ENCODE measurements around the gene CTNNBIP1.
A peak's percentile ranks its signal among the peaks of the same experiment; 100 is the strongest.

The CTNNBIP1 gene

DNA sequence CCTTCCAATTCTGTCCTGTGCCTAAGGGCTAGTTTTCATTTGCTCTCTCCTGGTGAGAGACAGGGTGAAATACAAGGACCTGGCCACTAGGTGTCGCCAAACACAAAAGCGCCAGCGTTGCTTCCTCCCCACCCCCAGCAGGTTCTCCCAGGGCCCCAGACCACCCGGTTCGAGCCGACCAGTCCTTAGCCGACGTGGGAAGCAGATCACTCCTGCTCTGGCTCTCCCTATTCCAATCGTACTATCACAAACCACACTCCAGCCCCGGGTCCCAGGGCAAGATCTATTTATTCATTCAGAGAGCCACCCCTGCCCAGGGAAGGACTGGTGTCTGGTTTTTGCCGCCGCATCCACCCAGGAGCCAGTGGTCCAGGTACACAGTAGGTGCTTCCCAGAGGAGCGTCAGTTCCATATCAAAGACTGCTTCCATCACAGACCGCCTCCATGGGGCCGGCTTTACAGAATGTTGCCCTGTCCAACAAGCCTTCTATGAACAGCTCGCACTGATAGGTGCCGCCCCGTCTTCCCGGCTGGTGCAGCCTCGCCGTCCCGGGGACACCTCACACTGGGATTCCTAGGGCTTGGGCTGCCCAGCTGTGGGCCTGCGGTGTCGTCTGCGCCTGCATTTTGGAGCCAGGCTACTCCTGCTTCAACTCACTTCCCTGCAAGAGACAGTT lies 35.0 kb downstream of the CTNNBIP1 start:
- DNase-seq, result peak; percentile 26

DNA sequence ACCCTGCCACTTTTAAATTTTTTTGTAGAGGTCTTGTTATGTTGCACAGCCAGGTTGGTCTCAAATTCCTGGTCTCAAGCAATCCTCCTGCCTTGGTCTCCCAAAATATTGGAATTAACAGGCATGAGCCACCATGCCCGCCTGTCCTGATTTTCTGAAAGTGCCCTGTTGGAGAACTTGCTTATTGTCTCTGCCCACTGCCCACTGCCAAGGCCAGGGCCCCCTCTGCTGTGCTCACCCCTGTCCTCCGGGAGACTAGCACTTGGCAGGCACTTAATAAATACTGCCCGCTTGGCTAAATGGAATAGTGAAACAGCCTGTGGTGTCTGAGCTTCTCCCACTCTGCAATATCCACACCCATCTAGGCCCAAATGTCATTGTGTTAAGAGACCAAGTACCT lies 35.7 kb downstream of the CTNNBIP1 start:
- no peak for DNase-seq

DNA sequence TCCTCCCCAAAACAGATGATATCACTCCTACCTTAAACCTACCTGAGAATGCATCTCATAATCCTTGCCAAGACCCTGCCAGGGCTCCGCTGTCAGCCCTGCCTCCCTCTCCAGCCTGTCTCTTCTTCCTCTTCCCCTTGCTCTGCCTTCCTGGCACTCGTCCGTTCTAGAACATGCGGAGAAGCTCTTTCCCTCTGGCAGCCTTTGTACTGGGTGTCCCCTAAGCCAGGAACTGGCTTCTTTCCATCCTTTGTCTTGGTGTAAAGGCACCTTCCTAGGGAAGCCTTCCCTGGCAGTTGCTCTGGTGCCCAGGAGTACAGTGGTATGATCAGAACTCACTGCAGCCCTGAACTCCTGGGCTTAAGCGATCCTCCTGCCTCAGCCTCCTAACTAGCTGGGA lies 36.1 kb downstream of the CTNNBIP1 start:
- DNase-seq, result no peak

DNA sequence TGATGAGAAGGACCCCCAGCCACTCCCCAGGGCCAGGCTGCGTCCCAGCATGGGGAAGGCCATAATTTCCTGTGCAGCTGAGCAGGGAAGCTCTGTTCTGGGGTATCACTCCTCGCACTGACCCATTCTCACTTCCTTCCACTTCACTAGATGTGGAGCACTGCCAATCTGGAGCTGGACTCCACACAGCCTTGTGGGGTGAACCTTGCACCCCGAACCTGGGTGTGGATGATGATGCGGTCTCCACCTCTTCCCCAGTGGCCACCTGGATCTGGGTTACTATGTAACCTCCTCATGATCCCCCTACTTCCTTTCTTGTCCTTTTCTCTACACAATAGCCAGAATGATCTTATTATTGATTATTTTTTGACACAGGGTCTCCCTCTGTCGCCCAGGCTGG lies 36.7 kb downstream of the CTNNBIP1 start:
- DNase-seq, result no peak

DNA sequence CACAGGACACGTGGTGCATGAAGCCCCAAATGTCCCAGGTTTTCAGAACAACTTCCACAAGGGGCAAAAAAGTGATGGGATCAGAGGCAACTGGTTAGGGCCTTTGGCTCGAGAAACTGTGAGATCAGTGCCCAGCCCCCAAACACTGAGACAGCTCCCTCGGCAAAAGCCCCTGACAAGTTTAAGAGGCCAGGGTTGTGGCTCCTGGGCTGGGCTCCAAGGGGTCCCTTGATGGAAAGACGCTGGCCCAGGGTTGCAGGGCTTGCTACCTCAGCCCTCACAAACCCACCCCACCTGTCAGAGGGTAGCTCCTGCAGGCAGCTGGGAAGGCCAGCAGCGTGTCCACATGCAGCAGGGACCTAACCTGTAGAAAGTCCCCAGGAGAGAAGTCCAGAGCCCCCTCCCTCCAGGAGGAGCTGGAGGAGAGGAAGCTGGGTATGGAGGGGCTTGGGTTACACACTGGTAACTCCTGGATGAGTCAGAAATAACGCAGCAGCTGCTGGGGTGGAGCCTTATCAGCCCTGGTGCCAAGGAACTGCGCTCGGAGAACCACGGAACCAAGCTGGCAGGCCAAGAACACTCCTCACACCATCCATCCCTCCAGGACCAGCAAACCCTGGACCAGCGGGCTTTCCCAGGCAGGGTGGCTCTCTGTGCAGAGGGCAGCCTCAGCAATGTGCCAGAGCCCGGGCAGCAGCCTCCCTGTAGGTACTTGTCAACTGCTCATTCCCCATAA lies 37.5 kb downstream of the CTNNBIP1 start:
- no peak for DNase-seq

DNA sequence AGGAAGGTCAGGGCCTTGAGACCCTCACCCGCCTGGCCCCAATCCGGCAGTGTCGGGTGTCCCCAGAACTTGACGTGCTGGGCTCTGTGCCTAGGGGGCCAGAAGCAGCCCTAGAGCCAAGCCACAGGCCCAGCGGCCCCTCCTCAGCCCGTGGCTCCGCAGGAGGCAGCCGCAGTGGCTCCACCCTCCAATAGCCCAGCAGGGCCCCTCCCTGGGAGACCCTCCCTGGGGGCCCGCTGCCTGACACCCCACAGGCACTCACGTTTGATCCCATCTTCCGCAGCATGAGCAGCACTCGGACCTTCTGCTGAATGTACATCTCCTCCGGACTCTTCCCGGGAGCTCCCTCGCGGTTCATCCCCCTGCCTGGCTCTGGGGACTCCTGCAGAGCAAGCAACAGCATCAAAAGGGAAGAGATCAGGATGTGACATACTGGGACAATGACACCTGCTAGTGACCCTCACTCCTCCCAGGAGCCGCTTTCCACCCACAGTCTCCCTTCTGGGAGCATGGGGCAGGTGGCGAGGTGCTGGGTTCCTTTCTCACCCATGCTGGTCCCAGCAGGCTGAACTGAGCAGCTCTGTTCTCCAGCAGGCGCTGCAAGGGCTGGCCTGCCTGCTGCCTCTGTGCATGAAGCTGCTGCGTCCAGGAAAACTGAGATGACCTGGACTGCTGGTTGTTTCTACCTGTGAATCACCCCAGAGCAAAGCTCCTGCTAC lies 38.2 kb downstream of the CTNNBIP1 start:
- DNase-seq, result no peak

DNA sequence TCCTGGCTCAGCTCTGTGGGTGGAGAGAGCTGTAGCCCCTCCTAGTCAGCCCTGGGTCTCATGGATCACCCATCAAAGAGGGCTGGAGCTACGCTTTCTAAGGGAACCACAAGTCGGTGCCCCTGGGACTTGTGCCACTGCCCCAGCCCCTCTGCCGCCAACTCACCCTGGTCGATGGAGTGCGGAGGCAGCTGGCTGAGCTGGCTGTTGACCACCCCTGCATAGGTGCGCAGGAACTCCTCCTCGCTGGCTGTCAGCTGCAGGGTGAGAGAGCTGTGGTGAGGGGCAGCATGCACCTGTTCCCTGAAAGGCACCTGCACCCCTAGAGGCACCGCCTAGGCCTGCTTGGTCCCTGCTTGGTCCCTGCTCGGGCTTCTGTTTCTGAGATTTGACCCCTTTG lies 39.0 kb downstream of the CTNNBIP1 start:
- no peak for DNase-seq

DNA sequence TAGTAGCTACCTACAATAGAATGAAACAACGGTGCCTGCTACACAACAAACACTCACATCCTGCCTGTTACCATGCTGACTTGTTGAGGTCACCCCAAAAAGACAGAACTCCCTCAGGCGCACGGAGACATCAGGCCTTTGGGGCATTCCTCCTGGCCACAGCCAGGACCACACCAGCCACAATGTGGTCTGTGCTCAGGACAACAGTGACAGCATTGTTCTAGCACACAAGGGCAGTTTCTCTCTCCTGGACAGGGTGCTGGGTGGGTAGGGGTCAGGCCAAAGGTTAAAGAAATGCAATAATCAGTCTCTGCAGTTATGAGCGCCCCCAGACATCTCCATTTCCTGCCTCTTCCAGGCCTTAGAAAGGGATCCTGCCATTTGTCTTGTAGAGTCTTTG lies 39.5 kb downstream of the CTNNBIP1 start:
- DNase-seq, result no peak

DNA sequence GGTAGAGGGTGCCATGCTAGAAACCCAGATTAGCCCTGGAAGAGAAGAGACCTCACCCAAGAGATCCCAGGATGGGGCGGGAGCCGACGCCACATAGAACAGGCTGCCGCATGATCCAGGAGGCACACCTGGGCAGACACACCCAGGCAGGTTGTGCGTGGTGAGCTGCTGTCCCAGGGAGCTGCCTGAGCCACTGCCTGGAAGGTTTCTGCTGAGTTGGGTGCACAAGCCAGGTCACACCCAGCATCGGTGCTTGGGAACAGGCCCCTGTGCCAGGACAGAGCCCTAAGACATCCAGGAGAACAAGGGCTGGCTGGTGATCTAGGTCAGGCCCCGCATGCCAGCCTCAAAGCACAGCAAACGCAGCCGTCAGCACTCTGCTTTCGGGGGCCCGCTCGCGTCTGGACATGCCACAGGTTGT lies 40.2 kb downstream of the CTNNBIP1 start:
- DNase-seq, result no peak

DNA sequence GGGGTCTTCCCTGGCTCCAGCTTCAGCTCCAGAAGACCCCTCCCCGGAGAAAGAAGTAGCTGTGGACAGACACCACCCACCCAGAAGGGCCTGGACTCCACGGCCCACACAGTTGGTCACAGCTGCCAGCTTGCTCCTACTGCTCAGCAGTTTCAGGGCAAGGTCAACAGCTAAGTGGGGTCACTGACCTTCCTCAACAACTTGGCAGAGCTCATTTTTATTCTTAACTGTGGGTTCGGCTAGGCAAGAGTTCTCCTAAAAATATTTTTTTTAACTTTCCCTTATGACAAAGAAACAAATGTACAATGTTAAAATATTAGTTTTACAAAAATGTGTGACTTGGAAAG lies 41.9 kb downstream of the CTNNBIP1 start:
- no peak for DNase-seq

DNA sequence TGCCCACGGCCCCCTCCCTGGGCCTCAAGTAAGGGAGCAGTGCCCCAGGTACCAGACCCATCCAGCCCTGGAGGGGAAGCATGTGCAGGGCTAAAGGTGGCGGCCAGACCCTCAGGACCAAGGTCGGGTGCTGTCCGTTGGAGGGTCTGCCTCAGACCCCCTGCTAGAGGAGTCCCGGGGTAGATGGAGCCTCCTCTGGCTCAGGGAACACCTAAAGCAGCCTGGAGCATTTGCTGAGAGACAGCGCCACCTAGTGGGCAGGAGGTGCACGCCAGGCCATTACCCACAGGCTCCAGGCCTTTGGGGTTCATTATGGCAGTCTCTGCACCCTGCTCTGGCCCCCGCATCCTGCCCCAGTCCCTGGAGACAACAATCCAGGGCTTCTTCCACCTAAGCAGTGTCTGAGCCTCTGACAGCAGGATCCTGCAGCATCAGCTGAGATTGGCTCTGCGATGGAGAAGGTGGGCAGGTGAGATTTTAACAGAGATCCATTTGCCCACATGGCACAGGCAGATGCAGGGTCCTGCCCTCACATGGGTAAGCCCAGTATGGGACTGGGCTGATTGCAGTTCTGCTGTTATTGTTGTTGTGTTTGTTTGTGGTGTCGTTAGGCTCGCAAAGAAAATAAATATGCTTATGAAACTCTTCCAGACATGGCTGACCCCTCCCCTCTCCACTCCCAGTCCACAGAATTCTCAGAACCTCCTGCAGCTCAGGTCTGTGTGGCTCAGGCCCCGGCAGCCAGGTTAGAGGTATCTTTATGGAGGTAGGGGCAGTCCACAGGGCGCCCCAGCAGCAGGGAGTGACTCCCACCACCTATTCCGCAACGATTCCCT lies 42.4 kb downstream of the CTNNBIP1 start:
- DNase-seq, result peak; percentile 41

DNA sequence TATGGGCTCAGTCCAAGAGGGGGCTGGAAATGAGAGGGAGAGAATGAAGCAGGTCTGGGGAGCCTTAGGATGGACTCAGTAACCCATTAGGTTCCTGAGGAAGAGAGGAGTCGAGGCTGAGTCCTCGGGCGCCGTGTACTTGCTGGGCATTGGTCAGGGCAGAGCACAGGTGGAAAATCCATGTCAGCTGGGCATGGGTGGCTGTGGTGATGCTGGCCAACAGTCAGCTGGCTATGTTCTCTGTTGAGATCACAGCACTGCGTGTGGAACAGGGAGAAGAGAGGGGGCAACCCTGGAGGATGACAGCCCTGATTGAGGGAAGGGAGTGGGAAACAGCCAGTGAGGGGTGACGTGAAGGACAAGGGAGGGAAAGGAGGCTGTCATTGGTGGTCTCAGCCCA lies 43.2 kb downstream of the CTNNBIP1 start:
- no peak for DNase-seq

DNA sequence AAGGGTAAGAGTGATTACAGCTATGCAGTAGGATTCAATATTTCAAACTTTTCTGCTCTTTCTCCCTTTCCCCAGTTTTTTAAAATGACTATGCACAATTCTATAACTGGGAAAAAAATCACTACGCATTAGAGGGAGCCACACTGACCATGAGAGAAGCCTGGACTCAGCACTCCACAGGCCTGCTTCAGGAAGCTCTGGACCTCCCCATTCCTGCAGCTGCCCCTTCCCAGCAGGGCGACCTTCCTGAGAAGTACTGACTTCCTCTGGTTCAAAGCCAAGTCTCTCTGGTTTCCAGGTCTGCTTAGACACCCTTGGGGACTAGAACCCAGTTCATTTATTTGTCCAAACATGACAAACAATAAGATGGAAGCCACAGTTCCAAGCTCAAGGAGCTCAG lies 44.3 kb downstream of the CTNNBIP1 start:
- no peak for DNase-seq

DNA sequence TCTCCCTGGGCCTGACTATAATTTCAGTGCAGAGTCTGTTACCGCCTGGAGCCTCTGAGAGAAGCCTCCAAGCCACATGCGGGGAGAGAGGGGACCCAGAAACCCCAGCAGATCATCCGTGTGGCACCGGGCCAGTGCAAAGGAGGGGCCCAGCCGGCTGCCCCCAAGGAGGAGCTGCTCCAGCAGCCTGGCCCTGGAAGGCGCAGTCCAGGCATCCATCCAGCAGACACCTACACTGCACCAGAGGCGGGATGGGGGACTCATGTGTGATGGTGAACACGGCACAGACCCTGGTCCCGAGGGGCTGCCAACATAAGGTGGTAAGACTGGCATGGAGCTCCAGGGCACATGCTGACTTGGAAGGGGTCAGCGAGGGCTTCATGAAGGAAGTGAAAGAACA lies 46.7 kb downstream of the CTNNBIP1 start:
- no peak for DNase-seq

DNA sequence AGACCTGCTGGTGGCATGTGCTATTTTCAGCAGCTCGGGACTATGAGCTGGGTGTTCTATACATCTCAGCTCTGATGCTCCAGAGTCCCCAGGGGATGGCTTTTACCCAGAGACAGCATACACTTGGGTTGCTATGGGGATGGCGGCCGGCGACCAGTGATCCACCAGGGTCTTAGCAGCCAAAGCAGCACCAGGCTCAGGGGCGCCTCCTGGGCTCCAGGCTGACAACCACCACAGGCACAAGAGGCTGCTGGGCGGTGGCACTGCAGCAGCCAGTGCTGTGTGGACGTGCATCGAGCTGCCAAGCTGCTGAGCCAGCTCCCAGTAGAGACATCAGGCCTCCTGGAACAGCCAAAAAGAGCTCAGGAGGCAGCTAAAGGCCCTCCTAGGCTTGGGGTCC lies 48.7 kb downstream of the CTNNBIP1 start:
- no peak for DNase-seq

DNA sequence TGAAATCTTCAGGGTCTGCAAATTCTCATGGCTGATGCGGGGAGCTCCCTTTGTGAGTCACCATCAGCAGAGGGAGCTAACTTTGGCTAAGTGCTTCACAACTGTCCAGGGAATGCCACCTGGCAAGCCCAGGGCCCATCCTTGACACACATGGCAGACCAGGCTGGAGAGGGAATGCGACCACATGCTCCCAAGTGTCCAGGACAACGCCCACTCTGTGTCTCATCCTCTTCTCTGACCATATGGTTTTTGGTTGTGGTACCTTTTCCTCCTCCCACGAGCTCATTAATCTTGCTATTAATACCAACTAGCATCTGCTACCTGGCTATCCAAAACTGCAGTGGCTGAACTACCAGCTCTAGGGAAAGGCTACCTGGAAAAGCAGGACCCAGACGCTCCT lies 49.2 kb downstream of the CTNNBIP1 start:
- DNase-seq, result no peak

DNA sequence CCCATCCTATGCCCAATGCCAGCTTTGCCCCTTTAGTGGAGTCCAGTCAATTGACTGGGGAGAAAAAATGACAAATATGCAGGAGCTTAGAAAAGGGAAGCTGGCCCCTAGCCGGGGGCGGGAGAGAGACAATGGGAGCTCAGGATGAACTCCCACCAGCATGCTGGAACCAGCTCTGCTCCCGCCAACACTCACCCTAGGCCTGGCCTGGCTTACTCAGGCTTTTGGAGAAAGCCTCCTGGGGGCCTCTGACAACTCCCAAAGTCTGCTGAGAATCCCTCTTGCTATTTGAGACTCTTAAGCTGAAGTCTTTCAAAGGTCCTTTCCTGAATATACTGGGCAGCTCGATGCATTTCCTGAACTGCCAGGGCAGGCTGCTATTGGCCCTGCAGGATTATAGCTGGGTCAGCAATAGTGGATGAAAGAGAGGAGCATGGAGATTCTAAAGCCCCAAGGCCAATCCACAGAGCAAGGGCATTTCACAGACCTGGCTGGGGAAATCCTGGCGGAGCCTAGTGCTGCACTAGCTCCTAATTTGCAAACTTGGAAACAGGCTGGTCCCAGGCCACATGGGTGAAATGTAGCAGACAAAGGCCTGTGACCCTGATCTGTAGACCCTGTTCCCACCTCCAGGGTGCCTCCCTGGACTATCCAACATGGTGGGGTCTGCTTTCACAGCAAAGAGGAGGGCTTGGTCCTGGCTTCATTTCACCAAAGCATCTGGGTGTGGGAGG lies 50.6 kb downstream of the CTNNBIP1 start:
- DNase-seq, result no peak

DNA sequence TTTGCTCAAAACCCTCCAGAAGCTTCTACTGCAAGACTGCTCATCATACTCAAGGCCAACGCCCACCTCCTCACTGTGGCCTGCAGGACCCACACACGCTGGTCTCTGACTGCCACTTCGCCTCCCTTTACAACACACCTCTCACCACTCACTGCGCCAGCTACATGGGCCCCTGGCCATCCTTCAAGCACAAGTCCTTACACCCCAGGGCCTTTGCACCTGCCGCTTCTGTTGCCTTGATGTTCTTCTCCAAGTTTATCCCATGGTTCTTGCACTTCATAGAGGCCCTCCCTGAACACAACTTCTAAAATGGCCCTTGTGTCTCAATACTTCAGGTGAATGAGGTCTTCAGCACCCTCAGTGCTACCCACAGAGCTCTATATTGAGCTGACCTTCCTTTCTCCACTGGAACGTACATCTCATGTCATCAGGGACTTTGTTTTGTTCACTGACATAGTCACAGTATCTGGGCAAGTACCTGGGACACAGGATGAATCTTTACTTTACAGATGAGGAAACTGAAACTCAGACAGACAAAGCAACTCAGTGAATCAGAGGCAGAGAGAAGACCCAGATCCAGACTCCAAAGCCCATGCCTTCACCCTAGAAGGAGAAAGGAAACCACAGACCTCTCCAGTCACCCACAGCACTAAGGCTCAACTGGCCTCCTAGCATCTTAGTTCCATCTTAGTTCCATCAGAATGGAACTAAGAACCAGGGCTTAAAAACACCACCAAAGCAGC lies 51.6 kb downstream of the CTNNBIP1 start:
- no peak for DNase-seq

DNA sequence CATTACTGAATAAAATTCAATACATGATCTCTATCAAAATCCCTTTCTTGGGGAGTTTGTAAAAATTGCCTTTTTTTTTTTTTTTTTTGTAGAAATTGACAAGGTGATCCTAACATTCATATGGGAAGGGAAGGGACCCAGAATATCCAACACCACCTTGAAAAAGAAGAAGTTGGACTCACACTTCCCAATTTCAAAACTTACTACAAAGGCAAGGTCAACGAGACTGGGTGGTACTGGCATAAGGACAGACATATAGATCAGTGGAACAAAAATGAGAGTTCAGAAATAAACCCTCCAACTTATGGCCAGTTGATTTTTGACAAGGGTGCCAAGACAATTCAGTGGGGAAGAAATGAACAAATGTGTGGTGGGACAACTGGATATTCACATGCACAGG lies 54.9 kb downstream of the CTNNBIP1 start:
- DNase-seq, result no peak

DNA sequence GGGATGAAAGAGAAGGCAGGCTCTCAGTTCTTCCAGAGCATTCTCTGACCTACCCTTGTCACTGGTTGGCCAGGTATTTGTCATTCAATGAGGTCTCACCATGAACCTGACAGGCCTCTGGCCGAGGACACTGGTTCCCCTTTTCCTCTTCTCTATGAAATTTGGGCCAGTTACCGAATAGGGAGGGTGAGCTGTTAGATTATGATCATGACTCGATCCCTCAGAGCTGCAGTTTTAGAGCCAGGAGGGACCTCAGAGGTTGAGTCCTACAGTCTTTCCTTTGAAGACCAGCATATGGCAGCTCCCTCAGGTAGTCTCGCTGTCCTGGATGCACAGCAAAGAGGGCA lies 56.8 kb downstream of the CTNNBIP1 start:
- DNase-seq, result no peak

DNA sequence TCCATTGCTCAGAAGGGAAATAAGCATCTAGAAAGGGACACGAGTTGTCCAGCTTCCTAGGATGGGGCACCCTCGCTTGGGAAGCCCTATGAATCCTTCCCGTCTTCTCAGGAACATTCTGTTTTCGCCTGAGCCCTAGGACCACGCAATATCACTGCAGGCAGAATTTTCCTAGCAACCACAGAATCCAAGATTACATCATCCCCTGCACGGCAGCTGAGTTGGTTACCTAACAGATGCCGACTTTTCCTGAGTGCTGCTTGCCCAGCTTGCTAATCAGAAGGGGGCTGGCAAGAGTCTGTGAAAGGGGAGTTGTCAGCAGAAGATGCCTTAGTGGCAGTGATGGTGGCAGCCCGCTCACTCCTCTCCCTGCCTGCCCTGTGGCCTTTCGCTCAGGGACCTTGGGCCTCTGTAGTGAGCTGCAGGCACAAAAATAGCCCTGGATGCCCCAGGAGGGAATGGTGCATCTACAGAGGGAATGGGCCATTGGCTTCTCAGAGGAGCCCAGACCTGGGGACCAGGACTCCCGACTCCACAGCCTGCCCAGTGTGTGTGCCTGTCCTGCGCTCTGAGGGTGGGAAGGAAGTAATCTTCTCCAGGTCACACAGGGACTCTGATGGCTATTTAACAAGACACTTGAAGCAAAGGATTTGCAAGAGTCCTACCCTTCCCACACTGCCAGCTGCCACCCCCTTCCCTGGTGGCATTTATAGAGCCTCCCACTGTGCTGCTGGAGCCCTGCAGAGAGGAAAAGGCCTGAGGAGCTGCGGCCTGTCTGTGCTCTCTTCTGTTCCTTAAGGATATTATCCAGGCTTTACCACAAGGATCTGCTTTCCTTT lies 57.4 kb downstream of the CTNNBIP1 start:
- DNase-seq, result no peak
